Stimulated activated CD8-positive, alpha-beta memory T cell treated with anti-CD3 and anti-CD28 coated beads, Interleukin-4, amount 100 ng/mL, for 4 hours (primary cell): ENCODE results near the gene PAX5.

Experiments
- DNase-seq, 2 donors: peaks; one replicate each; pipeline ENCODE4 v3.0.0-alpha.2; 2020; ENCODE audit warnings: low read depth in 2 of 2, low spot score in 1 of 2

The PAX5 gene

GRCh38 chr9:36903541-36904435 lies 130.3 kb downstream of the PAX5 start:
- no peak for DNase-seq

- no peak for DNase-seq
These were observed 131.1 kb downstream of the PAX5 start for GRCh38 chr9:36902861-36903524.

- DNase-seq = no peak
These were observed 131.9 kb downstream of the PAX5 start for GRCh38 chr9:36902080-36902716.

DNA sequence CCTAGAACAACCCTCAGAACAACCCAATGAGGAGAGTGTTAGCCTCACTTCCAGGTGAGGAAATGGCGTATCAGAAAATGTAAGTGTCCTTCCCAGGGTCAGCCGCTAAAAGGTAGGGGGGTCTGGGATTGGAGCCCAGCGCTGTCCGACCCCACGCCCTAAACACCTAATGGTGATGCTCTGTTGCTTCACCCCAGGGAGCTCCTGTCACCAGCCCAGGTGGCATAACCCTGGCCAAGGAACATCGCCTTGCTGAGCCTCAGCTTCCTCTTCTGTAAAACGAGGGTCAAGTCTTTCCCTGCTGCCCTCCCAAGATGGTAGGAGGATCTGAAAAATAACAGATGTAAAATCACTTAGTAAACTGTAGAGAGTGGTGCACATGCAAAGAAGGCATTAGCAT lies 132.5 kb downstream of the PAX5 start:
- no peak for DNase-seq

DNA sequence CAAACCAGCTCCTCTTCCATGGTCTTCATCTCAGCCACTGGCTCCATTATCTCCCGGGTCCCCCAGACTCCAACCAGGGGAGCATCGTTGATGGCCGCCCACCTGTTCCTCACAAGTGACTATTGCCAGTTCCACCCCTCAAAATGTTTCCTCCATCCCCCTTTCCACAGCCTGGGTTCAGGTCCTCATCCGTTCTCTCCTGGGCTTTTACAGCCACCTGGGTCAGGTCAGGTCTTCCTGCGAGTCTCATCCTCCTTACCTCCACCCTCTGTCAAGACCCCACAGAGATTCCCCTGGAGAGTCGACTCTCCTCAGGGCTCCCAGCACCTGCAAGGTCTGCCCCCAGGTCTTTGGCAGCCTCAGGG lies 133.2 kb downstream of the PAX5 start:
- DNase-seq = no peak

DNA sequence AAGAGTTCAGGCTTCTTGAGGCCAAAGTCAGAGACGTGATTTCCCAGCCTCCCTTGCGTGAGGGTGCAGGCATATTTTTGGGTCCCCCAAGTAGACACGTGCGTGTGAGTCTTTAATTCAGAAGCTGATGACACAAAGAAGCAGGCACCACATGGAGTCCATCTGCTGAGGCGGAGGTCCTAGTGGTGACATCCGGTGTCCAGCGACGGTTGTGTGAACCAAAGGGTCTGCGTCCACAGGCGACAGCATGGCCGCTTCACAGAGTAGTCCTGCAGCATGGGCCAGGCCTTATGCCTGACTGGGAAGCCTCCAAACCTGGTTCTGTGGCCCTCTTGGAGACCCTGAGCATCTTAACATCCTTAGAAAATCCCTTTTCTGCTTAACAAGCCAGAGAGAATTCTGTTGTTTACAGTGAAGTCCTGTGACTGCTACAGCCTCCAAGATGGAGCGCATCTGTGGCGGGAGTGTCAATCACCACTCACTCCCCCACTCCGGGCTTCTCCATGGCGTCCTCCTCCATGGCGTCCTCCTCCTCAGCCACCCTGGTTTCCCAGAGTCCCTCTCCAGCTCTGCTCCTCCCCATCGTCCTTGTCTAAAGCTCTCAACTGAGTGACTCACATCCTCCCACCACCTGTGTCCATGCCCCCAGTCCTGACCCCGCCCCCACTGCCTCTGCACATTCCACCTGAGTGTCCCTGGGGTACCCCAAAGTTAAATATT lies 133.8 kb downstream of the PAX5 start:
- no peak for DNase-seq

DNA sequence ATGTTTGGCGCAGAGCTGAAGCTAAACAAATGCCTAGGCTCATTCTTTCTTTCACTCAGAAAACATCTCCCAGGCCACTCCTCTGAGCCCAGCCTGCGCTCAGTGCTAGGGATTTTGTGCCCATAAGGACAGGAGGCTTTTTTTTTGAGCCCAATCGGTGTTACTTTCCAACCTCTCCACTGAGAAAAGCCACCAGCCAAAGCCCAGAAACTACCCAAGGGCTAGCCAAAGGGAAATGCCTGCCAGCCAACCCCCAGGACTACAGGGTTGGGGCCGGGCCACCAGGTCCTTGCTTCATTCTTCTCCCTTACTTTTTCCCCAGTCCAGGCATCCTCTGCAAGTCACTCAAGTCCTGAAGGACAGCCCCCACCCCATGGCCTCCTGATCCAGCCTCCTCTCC lies 134.7 kb downstream of the PAX5 start:
- no peak for DNase-seq

- DNase-seq = no peak
These were observed 135.5 kb downstream of the PAX5 start for GRCh38 chr9:36898431-36899020.

DNA sequence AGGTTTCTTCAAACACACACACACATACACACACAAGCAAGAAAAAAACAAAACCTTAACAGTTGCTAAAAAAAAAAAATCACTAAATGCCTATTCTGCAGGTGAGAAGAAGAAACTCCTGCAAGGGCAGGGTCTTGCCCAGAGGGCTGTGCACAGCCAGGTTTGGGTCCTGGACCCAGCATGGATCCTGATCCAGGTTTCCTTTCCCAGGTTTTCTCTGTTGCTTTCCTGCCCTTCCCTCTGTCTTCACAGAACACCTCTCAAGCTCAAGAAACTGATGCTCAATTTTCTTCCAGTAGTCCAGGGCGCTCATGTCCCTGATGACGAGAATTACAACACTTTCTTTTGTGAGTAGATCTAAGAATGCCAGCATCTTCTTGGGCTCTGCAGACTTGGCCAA lies 136.6 kb downstream of the PAX5 start:
- no peak for DNase-seq

- no peak for DNase-seq
These were observed 137.0 kb downstream of the PAX5 start for GRCh38 chr9:36897019-36897418.

DNA sequence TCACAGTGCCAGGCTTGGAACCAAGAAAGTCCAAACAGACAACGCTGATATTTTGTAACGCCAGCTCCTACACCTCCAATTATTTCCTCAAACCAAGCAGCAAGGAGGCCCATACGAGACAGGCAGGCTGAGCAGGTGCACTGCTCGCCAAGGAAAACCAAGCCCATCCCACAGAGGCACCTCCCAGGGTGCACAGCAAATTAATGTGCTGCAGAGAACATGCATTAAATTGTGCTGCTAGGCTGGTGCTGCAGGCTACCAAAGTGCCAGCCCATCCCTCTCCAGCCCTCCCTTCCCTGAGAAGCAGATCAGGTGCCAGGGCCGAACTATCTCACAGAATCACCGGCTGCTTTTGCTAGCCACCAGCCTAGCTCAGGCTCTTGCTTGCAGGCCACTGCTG lies 137.8 kb downstream of the PAX5 start:
- DNase-seq = no peak

DNA sequence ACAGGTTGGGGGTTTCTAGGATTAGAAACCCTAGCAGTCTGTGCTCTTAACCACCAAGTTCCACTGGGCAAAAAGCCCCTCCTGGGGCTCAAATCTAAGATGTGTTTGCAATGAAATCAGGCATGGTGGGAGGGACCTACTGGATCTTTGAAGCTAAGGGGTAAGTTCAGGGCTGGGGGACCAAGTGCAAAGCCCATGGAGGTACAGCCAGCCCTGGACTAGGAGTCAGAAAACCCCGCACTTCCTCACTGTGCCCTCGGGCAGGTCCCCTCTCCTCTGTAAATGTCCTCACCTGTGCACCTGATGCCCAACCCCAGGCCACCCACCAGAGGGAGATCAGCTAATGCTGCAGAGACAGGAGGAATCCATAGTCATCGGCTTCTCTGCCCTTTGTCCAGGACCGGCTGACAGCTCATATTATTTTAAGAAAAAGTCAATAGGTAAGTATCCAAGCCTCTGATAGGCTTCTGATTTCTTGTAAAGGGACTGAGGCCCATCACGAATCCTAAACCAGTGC lies 138.3 kb downstream of the PAX5 start:
- DNase-seq = no peak

GRCh38 chr9:36894695-36895310 lies 139.3 kb downstream of the PAX5 start:
- no peak for DNase-seq

DNA sequence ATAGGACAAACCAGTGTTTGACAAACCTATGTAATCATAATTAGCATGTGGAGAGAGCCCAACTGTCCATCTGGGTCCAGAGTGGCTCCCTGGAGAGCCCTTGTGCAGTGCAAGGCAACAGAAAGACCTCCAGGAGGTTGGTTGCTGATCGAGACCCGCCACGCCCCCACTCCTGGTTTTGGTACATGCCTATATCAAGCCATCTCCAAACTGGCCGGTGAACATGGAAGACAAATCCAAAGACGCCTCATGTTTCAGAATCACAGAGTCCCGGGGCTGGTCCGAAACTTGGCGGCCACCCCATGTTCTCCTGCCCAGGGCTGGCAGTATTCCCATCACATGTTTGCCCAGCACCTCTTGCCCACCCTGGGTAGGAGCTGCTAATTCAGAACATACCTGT lies 140.2 kb downstream of the PAX5 start:
- no peak for DNase-seq

- no peak for DNase-seq
These were observed 140.9 kb downstream of the PAX5 start for GRCh38 chr9:36893184-36893583.

DNA sequence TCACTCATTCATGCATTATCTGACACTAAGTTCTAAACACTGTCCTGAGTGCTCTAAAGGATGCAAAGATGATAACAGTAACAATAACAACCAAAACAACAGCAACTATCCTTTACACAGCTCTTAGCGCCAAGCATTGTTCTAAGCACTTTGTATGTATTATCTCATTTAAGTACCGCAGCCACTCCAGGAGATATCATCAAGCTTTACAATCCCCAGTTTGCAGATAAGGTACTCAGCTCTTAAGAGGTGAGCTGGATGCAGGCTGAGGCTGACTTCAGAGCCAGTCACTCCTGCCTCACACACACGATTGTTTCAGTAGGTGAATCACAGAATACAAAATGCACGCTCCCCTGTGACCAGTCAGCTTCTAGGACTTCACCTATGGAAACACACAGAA lies 141.8 kb downstream of the PAX5 start:
- DNase-seq = no peak

GRCh38 chr9:36891341-36891811 lies 142.7 kb downstream of the PAX5 start:
- DNase-seq = no peak

- no peak for DNase-seq
These were observed 144.2 kb downstream of the PAX5 start for GRCh38 chr9:36889844-36890243.

DNA sequence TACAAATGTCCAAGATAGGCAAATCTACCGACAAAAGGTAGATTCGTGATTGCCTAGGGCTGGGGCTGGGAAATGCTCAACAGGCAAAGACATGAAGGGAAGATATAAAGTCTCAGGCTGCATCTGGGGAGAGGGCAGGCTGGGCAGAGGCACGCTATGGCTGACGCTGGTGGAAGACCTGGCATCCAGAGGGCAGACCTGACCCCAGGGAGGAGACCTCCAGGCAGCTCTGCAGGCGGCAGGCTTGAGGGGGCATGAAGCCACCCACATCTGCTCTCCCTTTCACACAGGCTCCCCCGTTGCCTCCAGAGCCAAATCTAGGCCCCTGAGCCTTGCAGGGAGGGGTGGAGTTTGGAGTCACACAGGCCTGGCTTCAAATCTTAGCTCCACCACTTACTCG lies 145.5 kb downstream of the PAX5 start:
- no peak for DNase-seq

DNA sequence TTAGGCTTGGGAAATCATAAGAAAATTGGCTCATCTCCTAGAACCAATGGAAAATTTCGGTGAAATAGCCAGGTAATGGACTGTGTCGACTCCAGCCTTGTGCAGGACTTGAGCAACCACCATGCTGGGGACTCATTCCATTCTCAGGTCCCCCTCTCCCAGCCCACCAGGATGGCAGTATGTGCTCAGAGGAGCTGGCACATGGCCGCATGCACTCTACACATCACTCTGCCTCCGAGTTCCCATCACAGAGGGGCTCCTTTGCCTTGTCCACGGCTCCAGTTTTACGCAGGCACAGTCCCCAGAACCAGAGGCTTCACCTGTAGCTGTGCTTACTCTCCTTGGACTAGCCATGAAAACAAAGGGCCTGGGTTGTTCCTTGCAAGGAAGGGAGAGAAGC lies 149.3 kb downstream of the PAX5 start:
- no peak for DNase-seq
